Loucy (cell line): ENCODE measurements around the gene DENND4B.

Experiments used
- CTCF ChIP-seq: fragments of 200-600 bp; sonication (generic); conservative IDR thresholded peaks from 2 replicates; pipeline ENCODE4 v1.5.1; 2014; ENCODE audit warnings: mild to moderate bottlenecking, antibody characterized with exemption, low read length
- EZH2phosphoT487 ChIP-seq: fragments of 200-600 bp; IDR thresholded peaks from 2 replicates; pipeline ENCODE4 v1.6.1; 2018; ENCODE audit warnings: antibody characterized with exemption, mild to moderate bottlenecking, moderate library complexity, borderline replicate concordance

DNA sequence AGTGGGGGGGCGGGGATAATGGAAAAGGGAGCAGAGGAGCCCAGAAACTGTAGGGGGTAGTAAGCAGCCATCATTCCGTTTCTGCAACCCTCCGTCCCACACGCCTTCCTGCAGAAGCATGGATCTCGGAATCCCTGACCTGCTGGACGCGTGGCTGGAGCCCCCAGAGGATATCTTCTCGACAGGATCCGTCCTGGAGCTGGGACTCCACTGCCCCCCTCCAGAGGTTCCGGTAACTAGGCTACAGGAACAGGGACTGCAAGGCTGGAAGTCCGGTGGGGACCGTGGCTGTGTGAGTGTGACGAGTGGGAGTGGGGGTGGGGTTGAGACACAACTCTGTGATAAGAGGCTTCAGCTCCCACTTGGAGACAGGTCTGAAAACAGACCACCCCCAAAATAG lies 21.9 kb upstream of the DENND4B start:
- TF ChIP-seq CTCF: no peak
- no peak for TF ChIP-seq EZH2phosphoT487
